ENCODE data around the gene COPS7B. TPM values are rescaled to one million over a fixed set of nuclear protein-coding genes. Genes with fewer than 3 reads are reported as not detected.

COPS7B gene
- total and polyA plus RNA-seq, 10 of the 15 experiments (the other 5 are each of a cell fraction or from before 2014, with no cell fraction given), result 6.3 to 58.8 (median 40.4) TPM

GRCh38 chr2:231751042-231751815 lies 35.0 kb upstream of the COPS7B start:
- no TSS peak for BruUV-seq (replicated peaks)
- no peaks in the 10 kb centered on the region for H3K9me3 ChIP-seq (replicated peaks; ENCODE audit: control insufficient read depth, insufficient read depth, low read length)
- H3K4me1 ChIP-seq (ENCODE audit: control insufficient read depth, insufficient read depth, low read length), result no peaks in the 10 kb centered on the region
- WGBS (ENCODE audit: insufficient coverage, insufficient replicate concordance, low lambda C conversion rate, missing lambda C conversion rate), result 79% methylated on average over 4 of the region's 4 CpGs
- FAIRE-seq (no peak), ATAC-seq (no peak), DNase-seq (ENCODE audit: low read depth, low spot score) (no peak)
- ChIA-PET RAD21 (ENCODE audit: unreplicated experiment) (no interaction called here), POLR2A (interaction anchor here (0.6 kb wide), 1 partner anchor 17 kb away, joined by 3 read pairs; no protein-coding TSS in a partner anchor), CTCF (interaction anchor here (0.7 to 1.2 kb wide), 2 partner anchors 30 to 149 kb away, joined by 3 to 4 read pairs; no protein-coding TSS in a partner anchor), SMC1A (ENCODE audit: uncharacterized antibody, unreplicated experiment) (interaction anchor here (0.6 kb wide), 1 partner anchor 61 kb away, joined by 3 read pairs; no protein-coding TSS in a partner anchor)
- H3K4me3 ChIP-seq, result no peak overlapping the region
- no peak overlapping the region for H3K9ac ChIP-seq (ENCODE audit: control insufficient read depth, insufficient read depth, low read length)
- in situ Hi-C loops (cut with MboI), result no loop called here
- H3K4me2 ChIP-seq (ENCODE audit: control insufficient read depth, insufficient read depth), result no peak overlapping the region
- H4K20me1 ChIP-seq (ENCODE audit: control insufficient read depth, insufficient read depth), result no peaks in the 10 kb centered on the region
- no peaks in the 10 kb centered on the region for H3K36me3 ChIP-seq (ENCODE audit: control insufficient read depth in 2 of 2, insufficient read depth in 2 of 2, low read length in 1 of 2)
- TF ChIP-seq YBX1 (IDR thresholded peaks at IDR 0.05), result no peak
- no peak for TF ChIP-seq CHD1 (IDR thresholded peaks at IDR 0.05; ENCODE audit: low read depth, low read length)
- TF ChIP-seq ZBTB40 (IDR thresholded peaks at IDR 0.05; ENCODE audit: borderline replicate concordance), result no peak
- intact Hi-C loops (cut with micrococcal nuclease; ENCODE audit: unreplicated experiment), result no loop called here
- no peaks in the 10 kb centered on the region for H3K79me2 ChIP-seq (ENCODE audit: control insufficient read depth, insufficient read depth, low read length)
- no peaks in the 10 kb centered on the region for H3K27me3 ChIP-seq (replicated peaks in 1 of 2; ENCODE audit: control insufficient read depth in 2 of 2, insufficient read depth in 2 of 2, low read length in 1 of 2)
- no peak overlapping the region for H3K27ac ChIP-seq (ENCODE audit: control insufficient read depth, insufficient read depth)
- H2AFZ ChIP-seq (ENCODE audit: control insufficient read depth, low read depth, low read length), result no peak overlapping the region

All from GM12878 (cell line).